Measurements from ENCODE around the gene NFILZ. TPM values are rescaled to one million over a fixed set of nuclear protein-coding genes. Genes with fewer than 3 reads are reported as not detected.

NFILZ gene
- polyA plus RNA-seq, 1 donor (not counting 4 experiments of a cell fraction or from before 2014, with no cell fraction given): not detected

- H3K27me3 ChIP-seq (ENCODE audit: control insufficient read depth, extremely low read depth, insufficient read depth, low read length): peaks cover 6% of the 10 kb centered on the region
- no peak overlapping the region for H3K4me2 ChIP-seq (ENCODE audit: control insufficient read depth, extremely low read depth, insufficient read depth, low read depth, low read length)
- no peak overlapping the region for H2AFZ ChIP-seq (ENCODE audit: control insufficient read depth, low read length)
- H3K9me1 ChIP-seq (ENCODE audit: control insufficient read depth, extremely low read depth, insufficient read depth, low read length): no peaks in the 10 kb centered on the region
- H3K79me2 ChIP-seq (ENCODE audit: control insufficient read depth, insufficient read depth, low read length): no peaks in the 10 kb centered on the region
- H4K20me1 ChIP-seq (ENCODE audit: control insufficient read depth, extremely low read depth, insufficient read depth, low read length): no peaks in the 10 kb centered on the region
- H3K4me1 ChIP-seq (ENCODE audit: control insufficient read depth, extremely low read depth, insufficient read depth, low read length): no peaks in the 10 kb centered on the region
- FAIRE-seq (no peak), DNase-seq (ENCODE audit: low read depth, low spot score) (no peak)
- dilution Hi-C loops (cut with MboI; ENCODE audit: extremely low pct_ligation_motif_present, low sequenced_read_pairs): no loop called here
- no peak for TF ChIP-seq CTCF (optimal IDR thresholded peaks at IDR 0.05 in 1 of 3, IDR thresholded peaks at IDR 0.05 in 1 of 3, conservative IDR thresholded peaks at IDR 0.05 in 1 of 3; ENCODE audit: extremely low read depth in 1 of 3, insufficient read depth in 2 of 3, low read length in 3 of 3)
- TF ChIP-seq EZH2 (IDR thresholded peaks at IDR 0.05; ENCODE audit: low read length): no peak
- no peaks in the 10 kb centered on the region for H3K36me3 ChIP-seq (ENCODE audit: control insufficient read depth in 2 of 2, extremely low read depth in 1 of 2, insufficient read depth in 2 of 2, low read length in 2 of 2)
- H3K27ac ChIP-seq (ENCODE audit: control insufficient read depth, insufficient read depth, low read length): no peak overlapping the region
- no peak overlapping the region for H3K9ac ChIP-seq (ENCODE audit: control insufficient read depth, extremely low read depth, insufficient read depth, low read length)
- H3K9me3 ChIP-seq (ENCODE audit: control insufficient read depth, low read depth, low read length): peaks cover 5% of the 10 kb centered on the region
- no peak overlapping the region for H3K4me3 ChIP-seq (ENCODE audit: control insufficient read depth in 2 of 3, extremely low read depth in 1 of 3, insufficient read depth in 2 of 3, low read depth in 1 of 3, low read length in 3 of 3)
These were observed 41.2 kb upstream of the NFILZ start for GRCh38 chr19:8589177-8589714.

- Histone ChIP-seq H3K4me3 (ENCODE audit: control insufficient read depth in 2 of 3, extremely low read depth in 1 of 3, insufficient read depth in 2 of 3, low read depth in 1 of 3, low read length in 3 of 3) (no peak overlapping the region), H3K9me3 (ENCODE audit: control insufficient read depth, low read depth, low read length) (peaks cover 5% of the 10 kb centered on the region), H4K20me1 (ENCODE audit: control insufficient read depth, extremely low read depth, insufficient read depth, low read length) (no peaks in the 10 kb centered on the region), H2AFZ (ENCODE audit: control insufficient read depth, low read length) (no peak overlapping the region), H3K4me1 (ENCODE audit: control insufficient read depth, extremely low read depth, insufficient read depth, low read length) (no peaks in the 10 kb centered on the region), H3K27me3 (ENCODE audit: control insufficient read depth, extremely low read depth, insufficient read depth, low read length) (peaks cover 6% of the 10 kb centered on the region), H3K79me2 (ENCODE audit: control insufficient read depth, insufficient read depth, low read length) (no peaks in the 10 kb centered on the region), H3K9me1 (ENCODE audit: control insufficient read depth, extremely low read depth, insufficient read depth, low read length) (no peaks in the 10 kb centered on the region), H3K27ac (ENCODE audit: control insufficient read depth, insufficient read depth, low read length) (no peak overlapping the region), H3K4me2 (ENCODE audit: control insufficient read depth, extremely low read depth, insufficient read depth, low read depth, low read length) (peak overlapping the region; percentile 45), H3K36me3 (ENCODE audit: control insufficient read depth in 2 of 2, extremely low read depth in 1 of 2, insufficient read depth in 2 of 2, low read length in 2 of 2) (no peaks in the 10 kb centered on the region), H3K9ac (ENCODE audit: control insufficient read depth, extremely low read depth, insufficient read depth, low read length) (no peak overlapping the region)
- DNase-seq (ENCODE audit: low read depth, low spot score) (no peak), FAIRE-seq (no peak)
- TF ChIP-seq CTCF (optimal IDR thresholded peaks at IDR 0.05 in 1 of 3, IDR thresholded peaks at IDR 0.05 in 1 of 3, conservative IDR thresholded peaks at IDR 0.05 in 1 of 3; ENCODE audit: extremely low read depth in 1 of 3, insufficient read depth in 2 of 3, low read length in 3 of 3) (no peak), EZH2 (IDR thresholded peaks at IDR 0.05; ENCODE audit: low read length) (no peak)
- dilution Hi-C loops (cut with MboI; ENCODE audit: extremely low pct_ligation_motif_present, low sequenced_read_pairs): no loop called here
These were observed 38.0 kb upstream of the NFILZ start for GRCh38 chr19:8592231-8593009.
